Suprapubic skin (tissue), 4 donors: Measurements from ENCODE around the gene CRYBB3. TPM values are rescaled to one million over a fixed set of nuclear protein-coding genes. Genes with fewer than 3 reads are reported as not detected.

Source experiments
- DNase-seq, 2 donors: peaks; one replicate each; pipeline ENCODE4 v3.0.0-alpha.2; 2019; ENCODE audit warnings: low spot score in 2 of 2
- H3K27ac ChIP-seq: fragments of 200-600 bp; sonication (generic); one replicate; pipeline ENCODE4 v1.5.1; 2019
- H3K27me3 ChIP-seq: fragments of 200-600 bp; sonication (generic); one replicate; pipeline ENCODE4 v1.5.1; 2019
- H3K36me3 ChIP-seq: fragments of 200-600 bp; sonication (generic); one replicate; pipeline ENCODE4 v1.5.1; 2019
- H3K4me1 ChIP-seq: fragments of 200-600 bp; sonication (generic); one replicate; pipeline ENCODE4 v1.5.1; 2019
- H3K4me3 ChIP-seq: fragments of 200-600 bp; sonication (generic); one replicate; pipeline ENCODE4 v1.5.1; 2019; ENCODE audit warnings: mild to moderate bottlenecking
- H3K9me3 ChIP-seq: fragments of 200-600 bp; sonication (generic); one replicate; pipeline ENCODE4 v1.5.1; 2019
- CTCF ChIP-seq, 2 donors: fragments of 200-600 bp in 1 of 2; fragments of 450-650 bp in 1 of 2; sonication (generic) in 1 of 2; IDR thresholded peaks; one replicate each; pipeline ENCODE4 v1.5.1; 2016 to 2019; ENCODE audit warnings: antibody characterized with exemption in 2 of 2, mild to moderate bottlenecking in 1 of 2, moderate library complexity in 1 of 2
- EP300 ChIP-seq: sonication (generic); formaldehyde crosslinking; IDR thresholded peaks from one replicate; pipeline ENCODE4 v1.6.1; 2017; ENCODE audit warnings: antibody characterized with exemption
- POLR2A ChIP-seq, 2 donors: fragments of 450-650 bp; IDR thresholded peaks; one replicate each; pipeline ENCODE4 v1.6.1; 2017; ENCODE audit warnings: antibody characterized with exemption in 2 of 2, mild to moderate bottlenecking in 2 of 2, moderate library complexity in 2 of 2
- POLR2AphosphoS5 ChIP-seq, 3 donors: sonication (generic); formaldehyde crosslinking; IDR thresholded peaks; one replicate each; pipeline ENCODE4 v1.6.1; 2017; ENCODE audit warnings: antibody characterized with exemption in 3 of 3
- WGBS: methylation state at CpG from one replicate; pipeline ENCODE4 v1.1.5; 2018; 5-methylcytosine and 5-hydroxymethylcytosine counted together
- total RNA-seq, 4 donors: library from RNA; depleted of rRNA; stranded (reverse); fragments of >200 nt; gene quantifications; one replicate each; pipeline ENCODE4 v1.1.0, GENCODE V29; 2016

CRYBB3 gene
- total RNA-seq, 4 donors from 2014 or later: not detected

GRCh38 chr22:25170426-25170980 lies 29.2 kb upstream of the CRYBB3 start:
- Histone ChIP-seq H3K36me3 (peaks cover 30% of the 10 kb centered on the region), H3K4me3 (no peak overlapping the region), H3K9me3 (no peaks in the 10 kb centered on the region), H3K27ac (no peak overlapping the region), H3K4me1 (peaks cover 2% of the 10 kb centered on the region), H3K27me3 (no peaks in the 10 kb centered on the region)
- TF ChIP-seq POLR2A (IDR thresholded peaks at IDR 0.05): no peak
- TF ChIP-seq CTCF (IDR thresholded peaks at IDR 0.05): no peak
- TF ChIP-seq EP300: no peak
- TF ChIP-seq POLR2AphosphoS5 (IDR thresholded peaks at IDR 0.05): no peak
- DNase-seq: no peak
- WGBS: 87% methylated on average over 13 of the region's 16 CpGs

GRCh38 chr22:25172153-25172552 lies 27.5 kb upstream of the CRYBB3 start:
- no peak overlapping the region for H3K4me3 ChIP-seq
- H3K36me3 ChIP-seq: peaks cover 44% of the 10 kb centered on the region
- H3K27me3 ChIP-seq: no peaks in the 10 kb centered on the region
- DNase-seq: no peak
- no peaks in the 10 kb centered on the region for H3K4me1 ChIP-seq
- WGBS: 43% methylated on average over 5 of the region's 5 CpGs
- TF ChIP-seq CTCF (IDR thresholded peaks at IDR 0.05) (peak in 1 of 2 donors; percentile 28), EP300 (no peak)
- no peak overlapping the region for H3K27ac ChIP-seq
- H3K9me3 ChIP-seq: no peaks in the 10 kb centered on the region

GRCh38 chr22:25174156-25174887 lies 25.3 kb upstream of the CRYBB3 start:
- WGBS: 95% methylated on average over 13 of the region's 13 CpGs
- Histone ChIP-seq H3K36me3 (peaks cover 62% of the 10 kb centered on the region), H3K27ac (no peak overlapping the region), H3K4me1 (no peaks in the 10 kb centered on the region), H3K27me3 (no peaks in the 10 kb centered on the region), H3K4me3 (no peak overlapping the region), H3K9me3 (no peaks in the 10 kb centered on the region)
- no peak for DNase-seq
- no peak for TF ChIP-seq POLR2AphosphoS5 (IDR thresholded peaks at IDR 0.05)
- TF ChIP-seq POLR2A (IDR thresholded peaks at IDR 0.05): no peak
- TF ChIP-seq EP300: no peak
- no peak for TF ChIP-seq CTCF (IDR thresholded peaks at IDR 0.05)

- DNase-seq: no peak
- no peaks in the 10 kb centered on the region for H3K9me3 ChIP-seq
- 94% methylated on average over 5 of the region's 6 CpGs for WGBS
- H3K4me1 ChIP-seq: no peaks in the 10 kb centered on the region
- no peaks in the 10 kb centered on the region for H3K27me3 ChIP-seq
- H3K27ac ChIP-seq: no peak overlapping the region
- no peak overlapping the region for H3K4me3 ChIP-seq
- no peak for TF ChIP-seq EP300
- TF ChIP-seq CTCF (IDR thresholded peaks at IDR 0.05): no peak
- TF ChIP-seq POLR2AphosphoS5 (IDR thresholded peaks at IDR 0.05): no peak
- TF ChIP-seq POLR2A (IDR thresholded peaks at IDR 0.05): no peak
- H3K36me3 ChIP-seq: peaks cover 69% of the 10 kb centered on the region
Measured at GRCh38 chr22:25174888-25175411, 24.7 kb upstream of the CRYBB3 start.

- no peak overlapping the region for H3K27ac ChIP-seq
- DNase-seq: no peak
- H3K4me1 ChIP-seq: no peaks in the 10 kb centered on the region
- no peaks in the 10 kb centered on the region for H3K27me3 ChIP-seq
- H3K9me3 ChIP-seq: no peaks in the 10 kb centered on the region
- H3K4me3 ChIP-seq: no peak overlapping the region
- 88% methylated on average over 6 of the region's 6 CpGs for WGBS
- peaks cover 70% of the 10 kb centered on the region for H3K36me3 ChIP-seq
- TF ChIP-seq POLR2AphosphoS5 (IDR thresholded peaks at IDR 0.05): no peak
- no peak for TF ChIP-seq EP300
- no peak for TF ChIP-seq POLR2A (IDR thresholded peaks at IDR 0.05)
- no peak for TF ChIP-seq CTCF (IDR thresholded peaks at IDR 0.05)
Measured at GRCh38 chr22:25176175-25176574, 23.5 kb upstream of the CRYBB3 start.
